Tongue (tissue), 2 donors: Measurements from ENCODE around the gene DRG1. TPM values are rescaled to one million over a fixed set of nuclear protein-coding genes. Genes with fewer than 3 reads are reported as not detected.
"Not testable (repeated sequence)": the region's sequence is repeated elsewhere in the genome, so short reads cannot be mapped to it uniquely, and the experiment has no call there.

Experiments used
- DNase-seq: peaks from one replicate; pipeline ENCODE4 v3.0.0-alpha.2; 2015
- total RNA-seq: library from RNA; depleted of rRNA; stranded (reverse); fragments of >200 nt; gene quantifications from one replicate; pipeline ENCODE4 v1.2.3, GENCODE V29; 2014

Gene DRG1, protein sequence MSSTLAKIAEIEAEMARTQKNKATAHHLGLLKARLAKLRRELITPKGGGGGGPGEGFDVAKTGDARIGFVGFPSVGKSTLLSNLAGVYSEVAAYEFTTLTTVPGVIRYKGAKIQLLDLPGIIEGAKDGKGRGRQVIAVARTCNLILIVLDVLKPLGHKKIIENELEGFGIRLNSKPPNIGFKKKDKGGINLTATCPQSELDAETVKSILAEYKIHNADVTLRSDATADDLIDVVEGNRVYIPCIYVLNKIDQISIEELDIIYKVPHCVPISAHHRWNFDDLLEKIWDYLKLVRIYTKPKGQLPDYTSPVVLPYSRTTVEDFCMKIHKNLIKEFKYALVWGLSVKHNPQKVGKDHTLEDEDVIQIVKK
- total RNA-seq: 66.5 TPM

DNA sequence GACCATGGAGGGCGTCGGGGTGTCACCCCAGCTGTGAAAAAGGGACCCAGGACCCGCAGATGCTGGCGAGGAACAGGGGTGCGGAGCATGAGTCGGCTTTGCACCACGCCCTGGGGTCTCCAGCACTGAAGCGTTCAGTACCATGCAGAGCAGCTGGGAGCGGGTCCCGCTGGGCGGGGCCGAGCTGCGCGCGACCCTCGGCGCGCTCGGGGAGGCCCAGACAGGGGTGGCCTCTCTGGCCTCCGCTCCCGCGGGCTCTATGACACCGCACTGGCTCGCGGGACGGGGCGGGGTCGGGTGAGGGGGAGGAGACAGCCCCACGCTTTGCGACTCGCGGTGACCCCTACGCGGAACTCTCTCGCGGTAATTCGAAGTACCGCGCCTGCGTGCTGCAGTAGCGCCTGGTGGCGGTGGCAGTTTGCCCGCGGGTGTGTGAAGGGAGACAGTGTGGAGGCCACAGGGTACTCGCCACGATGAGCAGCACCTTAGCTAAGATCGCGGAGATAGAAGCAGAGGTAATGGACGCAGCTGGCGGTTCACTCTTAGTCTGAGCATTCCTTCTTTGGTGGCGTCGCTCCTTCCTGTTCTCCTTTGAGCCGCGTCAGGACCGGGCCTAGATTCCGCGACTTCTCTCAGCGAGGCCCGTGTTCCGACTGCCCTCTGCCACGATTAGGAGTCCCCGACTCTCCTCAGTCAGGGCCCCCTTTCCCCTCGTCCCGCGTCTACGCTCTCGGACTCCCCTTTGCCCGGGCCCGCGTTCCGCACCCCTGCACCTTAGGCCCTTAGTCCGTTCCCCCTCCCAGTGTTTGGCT lies at the start of gene DRG1:
Gene DRG1 (plus strand): TSS at position 394 of the 812 bp plus-strand sequence. CDS start 80 bp downstream, at position 474.
- DNase-seq: peak; percentile 99

DNA sequence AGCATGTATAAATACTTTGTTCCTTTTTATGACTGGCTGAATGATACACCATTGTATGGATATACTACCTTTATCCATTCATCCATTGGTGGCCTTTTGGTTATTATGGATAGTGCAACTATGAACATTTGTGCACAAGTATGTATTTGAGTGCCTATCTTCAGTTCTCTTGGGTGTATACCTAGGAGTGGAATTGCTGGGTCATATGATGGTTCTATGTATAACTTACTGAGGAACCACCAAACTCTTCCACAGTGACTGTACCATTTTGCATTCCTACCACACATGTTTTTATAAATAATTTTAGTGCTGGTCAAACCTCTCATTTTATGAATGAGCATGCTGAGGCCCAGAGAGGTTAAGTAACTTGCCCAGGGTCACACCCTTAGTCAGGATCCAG lies 49.4 kb upstream of the DRG1 start:
- DNase-seq: no peak

DNA sequence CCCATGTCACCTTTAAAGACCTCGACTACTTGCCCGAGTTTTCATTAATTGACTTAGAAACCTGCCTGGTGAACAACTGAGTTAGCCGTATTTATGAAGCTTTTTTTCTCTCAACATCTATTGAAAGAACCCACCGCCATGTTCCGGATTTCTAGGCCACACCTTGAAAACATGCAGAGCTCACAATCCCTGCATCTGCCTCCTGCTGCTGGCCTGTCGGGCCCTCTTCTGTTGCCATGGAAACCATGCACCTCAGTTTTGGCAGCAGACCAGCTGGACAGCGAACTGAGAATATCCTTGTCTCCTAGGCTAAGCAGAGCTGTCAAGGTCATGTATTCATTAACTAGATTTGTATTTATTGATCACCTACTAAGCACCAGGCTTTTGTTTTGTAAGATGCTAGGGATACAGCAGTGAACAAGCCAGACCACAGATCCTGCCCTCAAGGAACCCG lies 49.0 kb upstream of the DRG1 start:
- peak; percentile 29 for DNase-seq

DNA sequence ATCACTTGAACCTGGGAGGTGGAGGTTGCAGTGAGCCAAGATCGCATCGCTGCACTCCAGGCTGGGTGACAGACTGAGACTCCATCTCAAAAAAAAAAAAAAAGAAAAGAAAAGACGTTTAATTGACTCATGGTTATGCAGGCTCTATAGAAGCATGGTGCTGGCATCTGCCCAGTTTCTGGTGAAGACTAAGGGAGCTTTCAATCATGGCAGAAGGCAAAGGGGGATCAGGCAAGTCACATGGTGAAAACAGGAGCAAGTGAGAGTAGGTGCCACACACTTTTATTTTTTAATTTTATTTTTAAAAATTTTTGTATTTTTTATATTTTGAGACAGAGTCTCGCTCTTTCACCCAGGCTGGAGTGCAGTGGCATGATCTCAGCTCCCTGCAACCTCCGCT lies 44.9 kb upstream of the DRG1 start:
- no peak for DNase-seq

DNA sequence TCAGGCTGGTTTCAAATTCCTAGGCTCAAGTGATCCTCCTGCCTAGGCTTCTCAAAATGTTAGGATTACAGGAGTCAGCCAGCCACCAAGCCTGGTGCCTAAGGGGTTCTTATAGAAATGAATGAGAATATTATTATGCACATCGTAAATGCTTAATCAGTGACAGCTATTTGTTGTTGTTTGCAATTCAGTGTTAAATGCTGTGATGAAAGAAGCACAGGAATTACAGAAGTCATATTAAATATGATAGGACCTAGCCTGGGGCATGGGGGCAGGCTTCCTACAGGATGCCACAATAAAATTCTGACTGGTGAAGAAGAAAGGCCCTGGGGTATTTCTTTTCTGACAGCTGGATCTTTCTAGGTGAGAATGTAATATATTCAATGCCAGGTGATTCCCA lies 39.4 kb upstream of the DRG1 start:
- DNase-seq: no peak

DNA sequence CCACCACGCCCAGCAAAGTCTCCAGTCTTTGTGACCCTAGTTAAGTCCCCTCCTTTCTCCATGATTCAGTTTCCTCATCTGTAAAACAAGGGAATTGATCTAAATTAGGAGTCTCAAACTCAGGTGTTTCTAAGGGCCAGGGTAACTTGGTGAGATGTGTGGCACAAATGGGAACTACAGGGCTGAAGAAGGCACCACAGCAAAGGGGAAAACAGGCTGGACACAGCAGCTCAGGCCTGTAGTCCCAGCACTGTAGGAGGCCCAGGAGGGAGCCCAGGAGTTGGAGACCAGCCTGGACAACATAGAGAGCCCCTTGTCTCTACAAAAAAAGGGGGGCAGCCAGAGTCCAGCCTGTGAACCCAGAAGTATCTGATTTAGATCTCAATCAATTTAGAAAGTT lies 37.7 kb upstream of the DRG1 start:
- DNase-seq: no peak

DNA sequence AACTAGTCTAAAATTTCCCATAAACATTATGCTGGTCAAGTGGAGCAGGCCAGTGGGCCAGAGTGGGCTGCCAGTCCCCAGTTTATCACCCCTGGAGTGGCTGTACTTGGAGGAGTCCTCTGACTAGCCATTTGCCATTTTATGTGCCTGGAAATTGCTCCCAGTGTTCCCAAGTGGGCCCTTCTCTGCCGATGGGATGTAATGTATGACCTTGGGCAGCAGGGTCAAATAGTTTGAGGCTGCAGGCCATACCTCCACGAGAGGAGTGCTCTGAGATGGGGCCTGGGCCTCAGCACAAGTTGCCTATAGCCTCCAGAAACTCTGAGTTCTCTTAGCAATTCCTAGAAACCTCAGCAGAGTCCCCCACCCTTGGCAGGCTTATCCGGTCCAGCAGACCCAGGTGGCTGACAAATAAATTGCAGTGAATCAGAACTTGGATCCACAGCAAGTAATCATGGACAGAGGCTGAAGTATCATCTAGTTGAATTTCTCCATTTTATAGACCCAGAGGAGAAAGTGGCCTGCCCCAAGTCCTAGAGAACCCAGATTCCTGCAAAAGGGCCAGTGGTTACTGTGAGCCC lies 35.4 kb upstream of the DRG1 start:
- DNase-seq: peak; percentile 18

DNA sequence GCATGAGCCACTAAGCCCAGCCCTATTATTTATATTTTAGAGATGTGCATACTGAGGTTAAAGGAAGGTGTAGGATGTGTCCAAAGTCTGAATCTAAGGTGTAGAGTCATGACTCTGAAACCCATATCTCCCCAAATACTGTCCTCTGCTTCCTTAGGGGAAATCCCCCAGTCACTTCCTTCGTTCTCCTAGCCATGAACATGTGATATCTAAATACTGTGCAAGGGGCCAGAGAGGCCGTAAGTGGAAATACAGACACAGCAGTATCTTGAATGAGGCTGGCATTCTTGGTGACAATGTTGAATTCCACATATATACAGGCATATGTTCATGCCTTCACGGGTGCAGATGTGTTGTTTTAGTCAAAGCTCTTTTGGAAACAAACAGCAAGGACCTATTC lies 32.0 kb upstream of the DRG1 start:
- no peak for DNase-seq

DNA sequence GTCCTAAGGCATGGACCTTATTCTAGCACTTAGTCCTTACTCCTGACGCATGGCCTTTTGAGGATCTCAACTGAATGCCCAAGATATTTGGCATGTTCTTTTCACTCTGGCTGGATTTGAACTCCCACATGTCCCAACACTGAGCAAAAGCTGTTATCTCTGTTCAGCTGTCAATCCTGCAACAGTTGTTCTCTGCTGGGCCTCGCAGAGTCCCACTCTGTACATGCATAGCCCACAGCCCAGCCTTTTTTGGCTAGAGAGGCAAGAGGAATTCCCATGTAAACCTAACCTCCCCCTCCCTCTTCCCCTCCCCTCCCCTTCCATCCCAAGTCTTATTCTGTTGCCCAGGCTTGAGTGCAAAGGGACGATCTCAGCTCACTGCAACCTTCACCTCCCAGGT lies 21.8 kb upstream of the DRG1 start:
- DNase-seq: peak; percentile 26

DNA sequence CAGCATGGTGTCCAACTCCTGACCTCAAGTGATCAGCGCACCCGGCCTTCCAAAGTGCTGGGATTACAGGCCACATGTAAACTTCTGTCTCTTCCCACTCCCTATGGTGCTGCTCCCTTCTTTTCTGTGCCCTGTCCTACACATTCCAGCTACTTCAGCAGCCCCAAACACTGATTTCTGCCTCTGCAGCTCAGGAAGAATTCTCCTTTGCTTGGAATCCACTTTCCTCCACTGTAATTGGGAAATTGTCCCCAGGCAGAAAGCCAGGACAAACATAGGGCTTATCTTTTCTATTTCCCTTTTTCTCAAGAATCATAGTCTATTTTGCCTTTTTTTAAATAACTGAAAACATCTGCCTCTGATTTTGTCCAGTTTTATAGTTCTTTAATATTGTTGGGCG lies 21.3 kb upstream of the DRG1 start:
- DNase-seq: no peak

DNA sequence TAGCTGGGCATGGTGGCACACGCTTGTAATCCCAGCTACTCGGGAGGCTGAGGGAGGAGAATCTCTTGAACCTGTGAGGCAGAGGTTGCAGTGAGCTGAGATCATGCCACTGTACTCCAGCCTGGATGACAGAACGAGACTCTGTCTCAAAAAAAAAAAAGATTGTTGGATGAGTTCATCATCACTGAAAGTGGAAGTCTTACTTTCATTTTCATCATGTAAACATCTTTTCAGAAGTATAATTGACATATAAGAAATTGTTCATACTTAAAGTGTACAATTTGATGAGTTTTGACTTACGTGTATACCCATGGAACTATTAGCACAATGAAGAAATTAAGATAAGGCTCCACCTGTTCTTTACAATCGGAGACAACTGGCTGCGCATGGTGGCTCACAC lies 20.8 kb upstream of the DRG1 start:
- DNase-seq: not testable (repeated sequence)

DNA sequence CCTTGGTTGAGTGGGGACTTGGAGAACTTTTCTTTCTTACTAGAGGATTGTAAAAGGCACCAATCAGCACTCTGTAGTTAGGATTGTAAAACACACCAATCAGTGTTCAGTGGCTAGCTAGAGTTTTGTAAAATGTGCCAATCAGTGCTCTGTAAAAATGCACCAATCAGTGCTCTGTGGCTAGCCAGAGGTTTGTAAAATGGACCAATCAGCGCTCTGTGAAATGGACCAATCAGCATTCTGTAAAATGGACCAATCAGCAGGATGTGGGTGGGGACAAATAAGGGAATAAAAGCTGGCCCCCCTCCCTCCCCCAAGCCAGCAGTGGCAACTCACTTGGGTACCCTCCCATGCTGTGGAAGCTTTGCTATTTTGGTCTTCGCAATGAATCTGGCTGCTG lies 5.5 kb upstream of the DRG1 start:
- DNase-seq: no peak

DNA sequence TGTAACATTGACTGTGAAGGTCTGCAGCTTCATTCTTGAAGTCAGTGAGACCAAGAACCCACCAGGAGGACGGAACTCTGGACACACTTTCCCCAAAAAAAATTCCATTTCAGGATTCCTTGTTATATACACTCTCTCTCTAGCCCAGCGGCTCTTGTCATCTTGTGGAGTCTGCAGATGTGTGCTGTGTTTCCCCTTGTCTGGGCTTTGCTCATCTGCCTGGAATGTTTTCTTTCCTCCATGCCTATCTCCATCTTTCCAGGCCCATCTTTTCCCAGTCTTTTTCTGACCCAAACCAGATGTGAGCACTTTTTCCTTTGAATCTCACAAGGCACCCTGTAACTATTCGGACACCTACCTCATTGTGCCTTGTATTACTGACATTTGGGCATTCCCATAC lies 5.1 kb upstream of the DRG1 start:
- no peak for DNase-seq

DNA sequence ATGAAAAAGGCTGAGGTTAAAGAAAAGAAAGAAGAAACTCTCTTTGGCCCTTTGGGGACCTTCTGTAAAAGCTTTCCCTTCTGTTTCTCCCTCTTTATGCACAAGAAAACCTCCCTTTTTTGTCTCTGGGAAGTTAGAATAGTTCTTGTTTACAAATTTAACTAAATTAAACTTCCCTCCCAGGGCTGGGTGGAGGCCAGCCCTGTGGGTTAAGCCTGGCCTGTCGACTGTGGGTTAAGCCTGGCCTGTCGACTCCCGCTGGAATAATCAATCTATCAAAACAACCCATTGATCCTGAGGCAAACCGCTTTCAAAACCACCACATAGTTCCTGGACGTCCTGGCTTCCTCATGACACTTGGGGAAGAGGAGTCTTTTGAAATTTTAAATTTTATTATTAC lies 1.2 kb upstream of the DRG1 start:
- DNase-seq: peak; percentile 6

DNA sequence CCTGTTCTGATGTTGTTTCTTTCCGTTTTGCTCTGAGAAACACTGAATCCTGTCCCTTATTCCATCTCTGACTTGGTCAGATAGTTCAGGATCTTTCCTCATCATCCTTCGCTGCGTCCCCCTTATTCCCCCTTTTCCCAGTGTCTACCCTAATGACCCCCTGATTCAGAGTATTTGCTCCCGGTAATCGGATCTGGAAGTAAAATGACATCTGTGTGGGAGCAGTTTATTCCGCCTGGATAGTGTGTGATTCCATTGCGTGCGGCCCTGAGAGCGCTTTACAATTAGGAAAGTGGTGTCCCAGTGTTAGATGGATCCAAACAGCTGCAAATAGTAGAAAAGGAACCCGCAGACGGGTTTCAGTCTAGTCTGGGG lies 606 bp downstream of the DRG1 start:
- peak; percentile 60 for DNase-seq

DNA sequence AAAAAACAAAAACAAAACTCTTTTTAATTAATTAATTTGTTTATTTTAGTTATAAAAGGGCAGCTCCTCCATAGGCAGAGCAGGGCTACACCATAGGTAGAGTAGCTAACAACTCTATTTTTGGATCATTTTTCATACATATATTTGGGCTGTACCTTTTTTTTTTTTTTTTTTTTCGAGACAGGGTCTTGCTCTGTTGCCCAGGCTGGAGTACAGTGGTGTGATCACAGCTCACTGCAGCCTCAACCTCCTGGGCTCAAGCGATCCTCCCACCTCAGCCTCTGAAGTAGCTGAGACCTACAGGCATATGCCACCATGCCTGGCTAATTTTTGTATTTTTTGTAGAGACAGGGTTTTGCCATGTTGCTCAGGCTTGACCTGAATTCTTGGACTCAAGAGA lies 2.9 kb downstream of the DRG1 start:
- DNase-seq: not testable (repeated sequence)

DNA sequence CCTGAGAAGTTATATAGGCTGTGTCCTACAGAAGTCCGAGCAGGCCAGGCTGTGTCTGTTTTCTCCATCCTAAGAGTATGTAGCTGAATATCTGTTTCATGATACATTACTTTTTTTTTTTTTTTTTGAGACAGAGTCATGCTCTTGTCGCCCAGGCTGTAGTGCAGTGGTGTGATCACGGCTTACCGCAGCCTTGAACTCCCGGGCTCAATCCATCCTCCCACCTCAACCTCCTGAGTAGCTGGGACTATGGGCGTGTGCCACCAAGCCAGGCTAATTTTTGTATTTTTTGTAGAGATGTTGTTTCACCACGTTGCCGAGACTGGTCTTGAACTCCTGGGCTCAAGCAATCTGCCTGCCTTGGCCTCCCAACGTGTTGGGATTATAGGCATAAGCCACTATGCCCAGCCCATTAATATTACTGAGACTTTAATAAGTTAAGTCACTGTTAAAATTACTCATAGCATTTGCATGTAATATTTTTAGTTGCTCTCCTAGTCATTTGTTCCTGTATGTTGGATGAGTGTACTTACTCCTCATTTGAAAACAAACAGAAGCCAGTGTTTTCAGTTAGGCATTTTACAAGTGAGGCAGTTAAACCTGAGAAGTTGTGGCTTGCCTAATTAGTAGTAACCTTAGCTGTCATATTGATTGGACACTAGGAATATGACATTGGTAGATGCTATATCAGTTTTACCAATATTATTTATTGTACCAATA lies 26.1 kb downstream of the DRG1 start:
- DNase-seq: no peak

DNA sequence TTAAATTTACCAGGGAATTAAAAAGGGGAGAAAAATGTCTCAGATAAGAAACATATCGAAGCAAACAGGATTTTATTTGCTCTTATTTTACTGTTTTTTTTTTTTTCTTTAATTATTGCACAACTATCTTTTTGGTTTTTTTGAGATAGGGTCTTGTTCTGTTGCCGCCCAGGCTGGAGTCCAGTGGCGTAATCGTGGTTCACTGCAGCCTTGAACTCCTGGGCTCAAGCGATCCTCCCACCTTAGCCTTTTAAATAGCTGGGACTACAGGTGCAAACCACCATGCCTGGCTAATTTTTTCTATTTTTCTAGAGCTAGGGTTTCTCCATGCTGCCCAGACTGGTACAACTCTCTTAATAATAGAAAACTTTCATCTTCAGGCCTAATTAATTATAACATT lies 32.5 kb downstream of the DRG1 start:
- no peak for DNase-seq

DNA sequence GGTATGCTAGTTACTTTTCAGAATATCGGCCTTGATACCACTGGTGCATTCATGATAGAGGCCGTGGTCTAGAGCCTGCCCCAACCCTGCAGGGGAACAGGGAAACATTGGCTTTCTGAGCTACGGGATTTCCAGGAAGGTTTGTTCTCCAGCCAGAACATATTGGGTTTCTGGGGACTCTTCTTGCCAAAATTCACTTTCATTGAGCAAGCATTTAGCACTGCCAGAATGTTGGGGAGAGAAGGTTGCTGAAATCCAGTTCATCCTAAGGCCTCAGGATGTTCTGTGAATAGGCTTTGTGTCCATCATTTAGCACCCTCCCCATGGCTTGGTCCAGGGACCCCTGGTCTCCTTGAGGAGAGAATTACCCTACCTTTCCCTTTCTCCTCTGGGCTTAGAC lies 36.7 kb downstream of the DRG1 start:
- peak; percentile 24 for DNase-seq

DNA sequence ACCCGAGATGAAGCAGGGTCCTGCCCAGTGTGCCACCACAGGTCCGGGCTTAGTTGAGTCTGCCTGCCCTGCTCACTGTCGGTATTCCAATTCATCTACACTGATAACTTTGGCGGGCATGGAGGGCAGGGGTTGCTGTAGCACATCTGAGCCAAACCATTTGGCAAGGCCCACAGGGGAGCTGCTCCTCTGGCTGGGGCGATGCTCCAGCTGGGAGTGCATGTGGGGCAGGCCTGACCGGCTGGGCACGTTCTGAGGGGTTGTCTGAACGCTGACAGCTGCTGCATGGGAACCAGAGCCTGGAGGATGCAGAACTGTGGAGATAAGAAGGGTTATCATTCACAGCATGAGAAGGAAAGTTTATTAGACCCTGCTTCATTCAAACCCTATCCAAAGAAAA lies 40.4 kb downstream of the DRG1 start:
- DNase-seq: peak; percentile 65

DNA sequence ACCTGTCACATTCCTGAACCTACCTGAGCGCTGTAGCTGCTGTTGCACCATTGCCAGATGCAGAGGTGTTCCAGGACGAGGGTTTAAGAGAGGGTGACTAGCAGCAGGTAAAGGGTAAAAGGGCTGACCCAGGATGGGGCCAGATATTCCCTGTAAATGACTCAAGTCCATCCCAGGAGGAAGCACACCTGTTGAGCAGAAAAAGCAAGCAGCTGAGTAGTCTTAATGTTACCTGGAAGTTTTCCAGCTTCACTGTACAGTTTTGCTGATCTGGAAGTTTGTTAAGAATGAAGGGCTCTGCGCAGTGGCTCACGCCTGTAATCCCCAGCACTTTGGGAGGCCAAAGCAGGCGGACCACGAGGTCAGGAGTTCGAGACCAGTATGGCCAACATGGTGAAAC lies 41.3 kb downstream of the DRG1 start:
- DNase-seq: no peak

DNA sequence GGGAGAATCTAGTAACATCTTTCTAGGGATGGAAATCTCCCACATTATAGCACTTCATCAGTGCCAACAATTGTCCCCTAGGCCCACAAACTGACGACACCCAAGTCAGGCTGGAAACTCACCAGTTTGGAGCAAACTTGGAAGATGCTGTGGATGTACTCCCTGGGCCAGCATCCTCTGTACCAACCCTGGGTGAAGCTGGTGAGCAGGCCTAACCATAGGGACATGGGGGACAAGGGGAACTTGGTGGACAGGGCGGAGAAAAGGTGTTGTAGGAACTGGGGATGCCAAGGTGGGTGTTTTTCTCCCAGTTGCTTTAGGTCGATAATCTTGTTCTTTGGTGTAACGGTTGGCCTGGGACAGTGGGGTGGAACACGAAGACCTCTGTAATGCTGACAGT lies 42.2 kb downstream of the DRG1 start:
- no peak for DNase-seq
